T-helper 2 cell treated with Interferon-gamma antibody and Interleukin-4, amounts not matched to agents 5 μg/mL and 100 μg/mL, for 36 hours (primary cell): ENCODE measurements around the gene DMAP1.

Source experiments
- DNase-seq: peaks from one replicate; pipeline ENCODE4 v3.0.0; 2021; ENCODE audit warnings: low spot score
- H3K27ac Mint-ChIP-seq: one replicate; pipeline ENCODE4 v1.8.0; 2021; ENCODE audit warnings: mild to moderate bottlenecking, mixed read lengths
- H3K27me3 Mint-ChIP-seq: one replicate; pipeline ENCODE4 v1.8.0; 2021; ENCODE audit warnings: low read depth, mixed read lengths
- H3K36me3 Mint-ChIP-seq: one replicate; pipeline ENCODE4 v1.8.0; 2021; ENCODE audit warnings: low read depth, mixed read lengths
- H3K4me1 Mint-ChIP-seq: one replicate; pipeline ENCODE4 v1.8.0; 2021; ENCODE audit warnings: low read depth, mixed read lengths
- H3K4me3 Mint-ChIP-seq: one replicate; pipeline ENCODE4 v1.8.0; 2022; ENCODE audit warnings: mild to moderate bottlenecking, moderate library complexity, mixed read lengths
- H3K9me3 Mint-ChIP-seq: one replicate; pipeline ENCODE4 v1.8.0; 2021; ENCODE audit warnings: mixed read lengths

The DMAP1 gene

GRCh38 chr1:44220001-44220751 is 6.9 kb downstream of the DMAP1 start:
- Mint-ChIP-seq H3K36me3 (peaks cover 21% of the 10 kb centered on the region), H3K27ac (no peak overlapping the region), H3K27me3 (no peaks in the 10 kb centered on the region), H3K9me3 (no peaks in the 10 kb centered on the region), H3K4me1 (peaks cover 1% of the 10 kb centered on the region), H3K4me3 (no peak overlapping the region)
- DNase-seq: no peak

DNA sequence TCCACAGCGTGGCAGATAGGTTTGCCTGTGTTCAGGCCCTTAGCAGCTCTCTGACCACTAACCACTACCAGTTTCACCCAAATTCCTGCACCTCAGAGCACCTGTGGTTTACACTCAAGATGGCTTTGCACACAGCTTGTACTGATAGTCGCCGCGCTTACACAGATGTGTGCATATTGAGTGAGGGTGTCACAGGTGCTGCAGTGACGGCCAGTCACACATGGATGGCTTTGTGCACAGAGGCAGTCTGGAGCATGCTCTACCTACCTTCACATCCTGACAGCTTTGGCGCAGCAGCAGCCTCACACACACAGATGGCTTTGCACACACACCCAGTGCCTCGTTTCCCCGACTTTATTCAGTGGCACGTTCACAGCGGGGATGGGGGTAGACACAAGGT is 7.5 kb downstream of the DMAP1 start:
- H3K4me1 Mint-ChIP-seq: no peaks in the 10 kb centered on the region
- peaks cover 18% of the 10 kb centered on the region for H3K36me3 Mint-ChIP-seq
- no peaks in the 10 kb centered on the region for H3K27me3 Mint-ChIP-seq
- H3K27ac Mint-ChIP-seq: no peak overlapping the region
- H3K4me3 Mint-ChIP-seq: no peak overlapping the region
- no peaks in the 10 kb centered on the region for H3K9me3 Mint-ChIP-seq
- DNase-seq: no peak

- peaks cover 14% of the 10 kb centered on the region for H3K36me3 Mint-ChIP-seq
- H3K4me1 Mint-ChIP-seq: no peaks in the 10 kb centered on the region
- H3K27me3 Mint-ChIP-seq: no peaks in the 10 kb centered on the region
- no peaks in the 10 kb centered on the region for H3K9me3 Mint-ChIP-seq
- no peak overlapping the region for H3K27ac Mint-ChIP-seq
- no peak overlapping the region for H3K4me3 Mint-ChIP-seq
- DNase-seq: no peak
These were observed 8.5 kb downstream of the DMAP1 start for GRCh38 chr1:44221769-44222168.

DNA sequence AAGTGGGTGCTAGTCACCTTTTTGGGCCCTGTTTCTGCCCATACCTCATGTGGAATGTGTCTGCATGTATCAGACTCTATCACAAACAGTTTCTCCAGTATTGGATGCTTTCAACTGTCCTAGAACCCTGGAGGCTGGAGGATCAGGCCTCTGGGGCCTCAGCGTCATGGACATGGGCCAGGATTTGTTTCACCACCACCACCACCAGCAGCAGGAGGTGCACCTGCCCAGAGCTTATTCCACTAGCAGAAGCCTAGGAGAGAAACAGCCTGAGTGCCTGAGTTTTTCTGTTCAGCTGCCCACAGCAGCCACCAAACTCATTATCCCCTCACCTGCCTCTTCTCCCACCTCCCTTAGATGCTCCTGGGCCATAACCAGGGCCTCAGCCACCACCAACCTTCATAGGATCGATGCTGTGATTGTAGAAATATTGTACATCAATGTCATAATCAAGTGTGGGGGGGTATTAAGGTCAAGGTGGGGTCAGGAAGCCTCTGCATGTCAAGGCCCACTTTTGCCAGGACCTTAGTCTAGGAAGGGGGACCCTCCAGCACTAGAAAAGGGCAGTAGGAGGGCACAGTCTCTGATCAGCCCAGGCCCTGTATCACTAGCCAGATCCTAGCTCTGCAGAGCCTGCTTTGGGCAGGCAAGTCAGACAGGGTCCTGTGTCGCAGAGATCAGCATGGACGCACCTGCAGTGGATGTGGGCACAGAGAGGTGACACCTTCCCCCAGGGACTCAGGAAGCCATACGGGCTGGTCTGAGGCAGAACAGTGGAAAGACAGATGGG is 9.3 kb downstream of the DMAP1 start:
- Mint-ChIP-seq H3K4me3 (no peak overlapping the region), H3K27me3 (no peaks in the 10 kb centered on the region), H3K9me3 (no peaks in the 10 kb centered on the region), H3K4me1 (no peaks in the 10 kb centered on the region), H3K36me3 (peaks cover 14% of the 10 kb centered on the region), H3K27ac (no peak overlapping the region)
- no peak for DNase-seq

GRCh38 chr1:44223187-44223610 is 9.9 kb downstream of the DMAP1 start:
- Mint-ChIP-seq H3K27ac (no peak overlapping the region), H3K36me3 (peaks cover 14% of the 10 kb centered on the region), H3K27me3 (no peaks in the 10 kb centered on the region), H3K4me3 (no peak overlapping the region), H3K4me1 (no peaks in the 10 kb centered on the region), H3K9me3 (no peaks in the 10 kb centered on the region)
- DNase-seq: no peak

DNA sequence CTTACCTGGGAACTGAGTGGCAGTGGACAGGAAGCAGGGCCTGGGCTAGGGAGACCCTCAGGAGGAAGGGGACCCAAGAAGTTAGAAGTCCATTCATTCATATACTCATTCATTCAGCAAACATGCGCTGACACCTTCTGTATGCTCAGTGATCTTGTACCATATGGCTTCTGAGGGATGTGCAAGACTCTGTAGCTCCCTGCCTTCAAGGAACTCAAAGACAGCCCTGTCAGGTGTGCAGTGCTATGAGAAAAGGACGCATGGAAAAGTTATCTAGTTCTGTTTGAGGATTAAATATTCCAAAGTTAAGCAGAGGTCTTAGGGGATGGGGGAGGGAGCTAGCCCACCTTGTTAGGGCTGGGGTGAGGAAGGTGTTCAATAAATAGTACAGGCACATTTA is 12.5 kb downstream of the DMAP1 start:
- no peaks in the 10 kb centered on the region for H3K9me3 Mint-ChIP-seq
- H3K4me3 Mint-ChIP-seq: no peak overlapping the region
- H3K27ac Mint-ChIP-seq: no peak overlapping the region
- DNase-seq: no peak
- peaks cover 3% of the 10 kb centered on the region for H3K36me3 Mint-ChIP-seq
- no peaks in the 10 kb centered on the region for H3K4me1 Mint-ChIP-seq
- no peaks in the 10 kb centered on the region for H3K27me3 Mint-ChIP-seq

GRCh38 chr1:44227211-44227610 is 13.9 kb downstream of the DMAP1 start:
- Mint-ChIP-seq H3K4me1 (no peaks in the 10 kb centered on the region), H3K4me3 (no peak overlapping the region), H3K27ac (no peak overlapping the region), H3K27me3 (no peaks in the 10 kb centered on the region), H3K9me3 (no peaks in the 10 kb centered on the region), H3K36me3 (no peaks in the 10 kb centered on the region)
- no peak for DNase-seq

GRCh38 chr1:44228218-44228617 is 14.9 kb downstream of the DMAP1 start:
- Mint-ChIP-seq H3K27ac (no peak overlapping the region), H3K36me3 (no peaks in the 10 kb centered on the region), H3K27me3 (no peaks in the 10 kb centered on the region), H3K4me1 (no peaks in the 10 kb centered on the region), H3K4me3 (no peak overlapping the region), H3K9me3 (no peaks in the 10 kb centered on the region)
- DNase-seq: no peak

- no peak for DNase-seq
- no peaks in the 10 kb centered on the region for H3K4me1 Mint-ChIP-seq
- no peak overlapping the region for H3K4me3 Mint-ChIP-seq
- no peaks in the 10 kb centered on the region for H3K27me3 Mint-ChIP-seq
- H3K27ac Mint-ChIP-seq: no peak overlapping the region
- H3K9me3 Mint-ChIP-seq: no peaks in the 10 kb centered on the region
- no peaks in the 10 kb centered on the region for H3K36me3 Mint-ChIP-seq
These were observed 16.3 kb downstream of the DMAP1 start for GRCh38 chr1:44229435-44230167.

GRCh38 chr1:44230796-44231195 is 17.5 kb downstream of the DMAP1 start:
- H3K9me3 Mint-ChIP-seq: no peaks in the 10 kb centered on the region

GRCh38 chr1:44233593-44233992 is 20.3 kb downstream of the DMAP1 start:
- peaks cover 4% of the 10 kb centered on the region for H3K4me1 Mint-ChIP-seq
- no peak overlapping the region for H3K4me3 Mint-ChIP-seq
- no peak for DNase-seq
- H3K36me3 Mint-ChIP-seq: no peaks in the 10 kb centered on the region
- H3K9me3 Mint-ChIP-seq: no peaks in the 10 kb centered on the region
- no peaks in the 10 kb centered on the region for H3K27me3 Mint-ChIP-seq
- no peak overlapping the region for H3K27ac Mint-ChIP-seq

More at GRCh38 chr1:44230796-44231195, 17.5 kb downstream of the DMAP1 start:
- H3K27me3 Mint-ChIP-seq: no peaks in the 10 kb centered on the region
- no peak for DNase-seq
- no peak overlapping the region for H3K27ac Mint-ChIP-seq
- H3K4me3 Mint-ChIP-seq: no peak overlapping the region
- no peaks in the 10 kb centered on the region for H3K4me1 Mint-ChIP-seq
- no peaks in the 10 kb centered on the region for H3K36me3 Mint-ChIP-seq

GRCh38 chr1:44235808-44236207 is 22.5 kb downstream of the DMAP1 start:
- Mint-ChIP-seq H3K9me3 (no peaks in the 10 kb centered on the region), H3K27ac (no peak overlapping the region), H3K4me1 (peaks cover 4% of the 10 kb centered on the region), H3K27me3 (no peaks in the 10 kb centered on the region), H3K4me3 (no peak overlapping the region), H3K36me3 (no peaks in the 10 kb centered on the region)
- DNase-seq: no peak

GRCh38 chr1:44236490-44237272 is 23.4 kb downstream of the DMAP1 start:
- Mint-ChIP-seq H3K27me3 (no peaks in the 10 kb centered on the region), H3K9me3 (no peaks in the 10 kb centered on the region), H3K27ac (no peak overlapping the region), H3K4me1 (peaks cover 4% of the 10 kb centered on the region), H3K4me3 (no peak overlapping the region), H3K36me3 (no peaks in the 10 kb centered on the region)
- no peak for DNase-seq
